H7 (cell line): ENCODE measurements around the gene MED4. TPM values are rescaled to one million over a fixed set of nuclear protein-coding genes. Genes with fewer than 3 reads are reported as not detected.

Source experiments
- DNase-seq: peaks from one replicate; pipeline ENCODE4 v3.0.0; 2012
- H3K27me3 ChIP-seq: 2 replicates; pipeline ENCODE4 v1.6.0; 2011; ENCODE audit warnings: mild to moderate bottlenecking, low read length; ENCODE audit not compliant: control insufficient read depth, insufficient read depth
- H3K36me3 ChIP-seq: replicated peaks from 2 replicates; pipeline ENCODE4 v1.5.1; 2011; ENCODE audit warnings: low read length; ENCODE audit not compliant: control insufficient read depth, insufficient read depth
- H3K4me3 ChIP-seq: 2 replicates; pipeline ENCODE4 v1.5.1; 2011; ENCODE audit warnings: low read depth, mild to moderate bottlenecking, control low read depth, low read length, moderate library complexity; ENCODE audit not compliant: insufficient read depth
- total RNA-seq: library from RNA; depleted of rRNA; stranded (reverse); fragments of >200 nt; shearing (Covaris generic); gene quantifications from 2 replicates; pipeline ENCODE4 v1.2.3, GENCODE V29; 2014; rRNA removed

MED4 gene
- total RNA-seq, 1 experiment from 2014 or later = 33.5 TPM

- H3K4me3 ChIP-seq = peak within 1 kb of the TSS; percentile 85
- DNase-seq = peak; percentile 93
- H3K36me3 ChIP-seq = peaks cover 8% of the 10 kb centered on the region
- H3K27me3 ChIP-seq = no peaks in the 10 kb centered on the region
These were observed 57.3 kb downstream of the MED4 start, which contains the start of gene NUDT15 for GRCh38 chr13:48037346-48038173. TSS of gene NUDT15 (plus strand) at chr13:48037726. CDS start at chr13:48037747, 21 bp downstream.

DNA sequence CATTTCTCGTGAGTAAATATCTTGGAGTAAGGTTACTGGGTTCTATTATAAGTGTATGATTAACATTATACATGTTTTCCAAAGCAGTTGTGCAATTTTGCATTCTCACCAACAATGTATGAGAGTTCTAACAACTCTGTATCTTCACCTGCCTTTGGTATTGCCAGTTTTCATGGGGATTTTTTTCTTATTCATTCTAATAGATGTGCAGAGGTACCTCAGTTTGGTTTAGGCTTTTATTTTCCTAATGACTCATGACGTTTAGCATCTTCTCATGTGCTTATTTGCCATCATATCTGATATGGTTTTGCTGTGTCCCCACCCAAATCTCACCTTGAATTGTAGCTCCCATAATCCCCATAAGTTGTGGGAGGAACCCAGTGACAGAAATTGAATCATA, 65.0 kb downstream of the MED4 start:
- Histone ChIP-seq H3K4me3 (no peak overlapping the region), H3K27me3 (no peaks in the 10 kb centered on the region), H3K36me3 (no peaks in the 10 kb centered on the region)
- no peak for DNase-seq

- Histone ChIP-seq H3K27me3 (no peaks in the 10 kb centered on the region), H3K4me3 (no peak overlapping the region), H3K36me3 (no peaks in the 10 kb centered on the region)
- no peak for DNase-seq
These were observed 66.8 kb downstream of the MED4 start for GRCh38 chr13:48028066-48028465.

Other genes with a start within 250 kb of the MED4 start
- 92.0 and 137 TPM in 2 replicates for gene SUCLA2, start 93.8 kb downstream of the MED4 start, total RNA-seq
- 120 and 122 TPM in 2 replicates for gene NUDT15, start 57.4 kb downstream of the MED4 start, total RNA-seq
- gene ITM2B, start 138.1 kb upstream of the MED4 start, total RNA-seq = 197 and 251 TPM in 2 replicates
- gene RB1, start 208.6 kb upstream of the MED4 start, total RNA-seq = 14.7 and 17.0 TPM in 2 replicates